ENCODE measurements around the gene CCNT1.
"Not testable (repeated sequence)": the region's sequence is repeated elsewhere in the genome, so short reads cannot be mapped to it uniquely, and the experiment has no call there.

Gene CCNT1

DNA sequence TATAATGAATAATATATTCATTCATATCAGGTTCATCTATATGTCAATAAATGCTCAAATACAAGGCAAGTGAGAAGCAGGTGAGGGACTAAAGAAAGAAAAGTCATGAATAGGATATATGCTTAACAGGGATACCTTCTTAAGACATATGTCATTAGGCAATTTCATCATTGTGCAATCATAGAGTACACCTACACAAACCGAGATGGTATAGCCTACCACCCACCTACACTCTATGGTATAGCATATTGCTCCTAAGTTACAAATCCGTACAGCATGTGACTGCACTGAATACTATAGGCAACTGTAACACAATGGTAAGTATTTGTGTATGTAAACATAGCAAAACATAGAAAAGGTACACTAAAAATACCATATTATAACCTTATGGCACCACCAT, 73.5 kb downstream of the CCNT1 start:
- no peaks in the 10 kb centered on the region for H4K20me1 ChIP-seq (ENCODE audit: control insufficient read depth, insufficient read depth, low read depth, low read length)
- peaks cover 12% of the 10 kb centered on the region for H3K36me3 ChIP-seq (ENCODE audit: control insufficient read depth, low read length)
- no peaks in the 10 kb centered on the region for H3F3A ChIP-seq (ENCODE audit: control insufficient read depth, insufficient read depth)
- H3K9me3 ChIP-seq (ENCODE audit: control insufficient read depth, insufficient read depth, low read length), result no peaks in the 10 kb centered on the region
- no peaks in the 10 kb centered on the region for H3K4me1 ChIP-seq (ENCODE audit: control insufficient read depth, low read length)
- TF ChIP-seq CTCF (IDR thresholded peaks at IDR 0.05; ENCODE audit: low read depth, low read length, poor library complexity, severe bottlenecking) (no peak), EZH2phosphoT487 (IDR thresholded peaks at IDR 0.05; ENCODE audit: borderline replicate concordance, low read length) (no peak)
- H3K4me2 ChIP-seq (ENCODE audit: low read length), result no peak overlapping the region
- H3K27ac ChIP-seq (ENCODE audit: low read depth, low read length), result no peak overlapping the region
- no peak overlapping the region for H3K4me3 ChIP-seq (ENCODE audit: low read length)
- H3K9me2 ChIP-seq (replicated peaks; ENCODE audit: control insufficient read depth, low read length), result no peaks in the 10 kb centered on the region
- H3K27me3 ChIP-seq (ENCODE audit: control insufficient read depth, low read length), result no peaks in the 10 kb centered on the region
- no peaks in the 10 kb centered on the region for H3K79me2 ChIP-seq (ENCODE audit: control insufficient read depth, low read length)

DNA sequence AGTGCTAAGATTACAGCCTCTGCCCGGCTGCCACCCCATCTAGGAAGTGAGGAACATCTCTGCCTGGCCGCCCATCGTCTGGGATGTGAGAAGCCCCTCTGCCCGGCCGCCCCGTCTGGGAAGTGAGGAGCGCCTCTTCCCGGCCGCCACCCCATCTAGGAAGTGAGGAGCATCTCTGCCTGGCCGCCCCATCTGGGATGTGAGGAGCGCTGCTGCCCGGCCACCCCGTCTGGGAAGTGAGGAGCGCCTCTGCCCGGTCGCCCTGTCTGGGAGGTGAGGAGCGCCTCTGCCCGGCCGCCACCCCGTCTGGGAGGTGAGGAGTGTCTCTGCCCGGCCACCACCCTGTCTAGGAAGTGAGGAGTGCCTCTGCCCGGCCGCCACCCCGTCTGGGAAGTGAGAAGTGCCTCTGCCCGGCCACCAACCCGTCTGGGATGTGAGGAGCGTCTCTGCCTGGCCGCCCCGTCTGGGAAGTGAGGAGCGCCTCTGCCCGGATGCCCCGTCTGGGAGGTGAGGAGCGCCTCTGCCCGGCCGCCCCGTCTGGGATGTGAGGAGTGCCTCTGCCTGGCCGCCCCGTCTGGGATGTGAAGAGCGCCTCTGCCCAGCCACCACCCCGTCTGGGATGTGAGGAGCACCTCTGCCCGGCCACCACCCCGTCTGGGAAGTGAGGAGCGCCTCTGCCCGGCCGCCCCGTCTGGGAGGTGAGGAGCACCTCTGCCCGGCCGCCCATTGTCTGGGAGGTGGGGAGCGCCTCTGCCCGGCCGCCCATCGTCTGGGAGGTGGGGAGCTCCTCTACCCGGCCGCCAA, 74.6 kb downstream of the CCNT1 start:
- H3K9me2 ChIP-seq (replicated peaks; ENCODE audit: control insufficient read depth, low read length), result not testable (repeated sequence)

GRCh38 chr12:48640854-48641253, 75.7 kb downstream of the CCNT1 start:
- Histone ChIP-seq H3K4me3 (ENCODE audit: low read length) (no peak overlapping the region), H3K9me2 (replicated peaks; ENCODE audit: control insufficient read depth, low read length) (no peaks in the 10 kb centered on the region), H3K27me3 (ENCODE audit: control insufficient read depth, low read length) (no peaks in the 10 kb centered on the region), H3K36me3 (ENCODE audit: control insufficient read depth, low read length) (peaks cover 3% of the 10 kb centered on the region), H4K20me1 (ENCODE audit: control insufficient read depth, insufficient read depth, low read depth, low read length) (no peaks in the 10 kb centered on the region), H3K27ac (ENCODE audit: low read depth, low read length) (no peak overlapping the region), H3F3A (ENCODE audit: control insufficient read depth, insufficient read depth) (no peaks in the 10 kb centered on the region), H3K4me2 (ENCODE audit: low read length) (no peak overlapping the region), H3K4me1 (ENCODE audit: control insufficient read depth, low read length) (no peaks in the 10 kb centered on the region), H3K79me2 (ENCODE audit: control insufficient read depth, low read length) (no peaks in the 10 kb centered on the region), H3K9me3 (ENCODE audit: control insufficient read depth, insufficient read depth, low read length) (no peaks in the 10 kb centered on the region)
- no peak for TF ChIP-seq CTCF (IDR thresholded peaks at IDR 0.05; ENCODE audit: low read depth, low read length, poor library complexity, severe bottlenecking)
- TF ChIP-seq EZH2phosphoT487 (IDR thresholded peaks at IDR 0.05; ENCODE audit: borderline replicate concordance, low read length), result no peak

More for the DNA sequence above, 74.6 kb downstream of the CCNT1 start:
- H3K9me3 ChIP-seq (ENCODE audit: control insufficient read depth, insufficient read depth, low read length); H3K4me2 ChIP-seq (ENCODE audit: low read length); H3K4me3 ChIP-seq (ENCODE audit: low read length); H3K27me3 ChIP-seq (ENCODE audit: control insufficient read depth, low read length); H4K20me1 ChIP-seq (ENCODE audit: control insufficient read depth, insufficient read depth, low read depth, low read length); H3F3A ChIP-seq (ENCODE audit: control insufficient read depth, insufficient read depth); H3K27ac ChIP-seq (ENCODE audit: low read depth, low read length); H3K4me1 ChIP-seq (ENCODE audit: control insufficient read depth, low read length); H3K36me3 ChIP-seq (ENCODE audit: control insufficient read depth, low read length); H3K79me2 ChIP-seq (ENCODE audit: control insufficient read depth, low read length): not testable (repeated sequence)

DNA sequence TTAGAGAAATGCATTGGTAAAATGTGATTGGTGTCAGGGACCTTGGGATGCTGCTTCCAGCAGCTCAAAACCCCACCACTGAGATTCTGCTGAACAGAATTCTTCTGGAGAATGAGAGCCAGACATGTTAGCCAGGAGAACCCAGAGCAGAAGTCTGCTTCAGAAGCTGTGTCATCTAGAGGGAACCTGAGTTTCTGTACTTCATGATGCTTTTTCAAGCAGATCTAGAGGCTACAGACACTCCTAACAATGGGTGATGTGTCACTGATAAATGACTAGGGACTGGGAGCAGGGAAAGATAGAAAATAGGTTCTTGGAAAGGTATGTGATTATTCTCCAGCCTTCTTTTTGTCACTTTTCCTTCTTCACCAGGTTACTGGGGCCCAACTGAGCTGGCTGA, 76.1 kb downstream of the CCNT1 start:
- no peak overlapping the region for H3K4me3 ChIP-seq (ENCODE audit: low read length)
- no peaks in the 10 kb centered on the region for H3F3A ChIP-seq (ENCODE audit: control insufficient read depth, insufficient read depth)
- no peaks in the 10 kb centered on the region for H3K4me1 ChIP-seq (ENCODE audit: control insufficient read depth, low read length)
- no peaks in the 10 kb centered on the region for H4K20me1 ChIP-seq (ENCODE audit: control insufficient read depth, insufficient read depth, low read depth, low read length)
- no peak overlapping the region for H3K4me2 ChIP-seq (ENCODE audit: low read length)
- peaks cover 3% of the 10 kb centered on the region for H3K36me3 ChIP-seq (ENCODE audit: control insufficient read depth, low read length)
- TF ChIP-seq CTCF (IDR thresholded peaks at IDR 0.05; ENCODE audit: low read depth, low read length, poor library complexity, severe bottlenecking) (no peak), EZH2phosphoT487 (IDR thresholded peaks at IDR 0.05; ENCODE audit: borderline replicate concordance, low read length) (no peak)
- H3K27ac ChIP-seq (ENCODE audit: low read depth, low read length), result no peak overlapping the region
- no peaks in the 10 kb centered on the region for H3K9me2 ChIP-seq (replicated peaks; ENCODE audit: control insufficient read depth, low read length)
- no peaks in the 10 kb centered on the region for H3K79me2 ChIP-seq (ENCODE audit: control insufficient read depth, low read length)
- H3K9me3 ChIP-seq (ENCODE audit: control insufficient read depth, insufficient read depth, low read length), result no peaks in the 10 kb centered on the region
- H3K27me3 ChIP-seq (ENCODE audit: control insufficient read depth, low read length), result no peaks in the 10 kb centered on the region

Data from DOHH2 (cell line).